GM06990 (cell line): ENCODE data around the gene MTERF4.

Source experiments
- DNase-seq: peaks from one replicate; pipeline ENCODE4 v3.0.0-alpha.2; 2011; ENCODE audit not compliant: insufficient read length; ENCODE audit errors: extremely low read depth
- H3K27me3 ChIP-seq: replicated peaks from 2 replicates; pipeline ENCODE4 v1.6.0; 2011; ENCODE audit warnings: low read length; ENCODE audit not compliant: control insufficient read depth, insufficient read depth
- H3K36me3 ChIP-seq: 2 replicates; pipeline ENCODE4 v1.5.1; 2011; ENCODE audit warnings: low read length; ENCODE audit not compliant: control insufficient read depth, insufficient read depth
- H3K4me3 ChIP-seq: replicated peaks from 2 replicates; pipeline ENCODE4 v1.5.1; 2011; ENCODE audit warnings: low read depth, mild to moderate bottlenecking, control low read depth, low read length
- TF ChIP-seq, protein P1 (sequence below): IDR thresholded peaks from 2 replicates; pipeline ENCODE4 v1.5.1; 2011; ENCODE audit warnings: low read length, control low read depth, mild to moderate bottlenecking, inconsistent platforms; ENCODE audit not compliant: insufficient read depth, poor library complexity, severe bottlenecking

The MTERF4 gene

DNA sequence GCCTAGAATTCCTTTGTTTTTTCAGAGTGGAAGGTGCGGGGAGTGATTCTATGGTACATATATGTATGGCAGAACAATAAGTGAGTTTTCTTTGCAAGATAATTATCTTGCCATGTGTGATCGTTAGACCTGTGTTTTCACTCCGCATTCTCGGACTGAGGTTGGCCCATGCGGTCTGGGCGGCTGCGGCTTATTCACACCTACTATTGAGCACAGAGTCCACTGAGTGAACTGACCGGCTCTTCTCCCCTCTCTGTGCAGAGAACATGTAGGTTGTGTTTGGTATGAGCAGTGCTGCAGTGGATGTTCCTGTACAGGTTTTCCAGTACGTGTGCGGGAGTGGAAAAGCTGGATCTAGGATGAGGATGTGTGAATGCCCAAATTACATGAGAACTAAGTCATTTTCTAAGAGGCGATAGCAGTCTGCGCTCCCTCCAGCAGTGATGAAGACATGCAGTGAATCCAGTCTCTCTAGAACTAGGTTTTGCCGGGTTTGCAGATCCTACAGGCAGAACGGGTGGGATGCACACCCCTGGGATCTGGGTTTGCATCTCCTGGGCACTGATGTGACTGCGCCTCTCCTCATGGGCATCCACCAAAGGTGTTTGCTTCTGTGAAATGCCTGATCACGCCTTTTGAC, 27.1 kb downstream of the MTERF4 start:
- no peaks in the 10 kb centered on the region for H3K27me3 ChIP-seq
- H3K4me3 ChIP-seq: no peak overlapping the region
- no peak for DNase-seq
- H3K36me3 ChIP-seq: no peaks in the 10 kb centered on the region; the same call in 1 of the 2 replicates
- TF ChIP-seq, protein P1, sequence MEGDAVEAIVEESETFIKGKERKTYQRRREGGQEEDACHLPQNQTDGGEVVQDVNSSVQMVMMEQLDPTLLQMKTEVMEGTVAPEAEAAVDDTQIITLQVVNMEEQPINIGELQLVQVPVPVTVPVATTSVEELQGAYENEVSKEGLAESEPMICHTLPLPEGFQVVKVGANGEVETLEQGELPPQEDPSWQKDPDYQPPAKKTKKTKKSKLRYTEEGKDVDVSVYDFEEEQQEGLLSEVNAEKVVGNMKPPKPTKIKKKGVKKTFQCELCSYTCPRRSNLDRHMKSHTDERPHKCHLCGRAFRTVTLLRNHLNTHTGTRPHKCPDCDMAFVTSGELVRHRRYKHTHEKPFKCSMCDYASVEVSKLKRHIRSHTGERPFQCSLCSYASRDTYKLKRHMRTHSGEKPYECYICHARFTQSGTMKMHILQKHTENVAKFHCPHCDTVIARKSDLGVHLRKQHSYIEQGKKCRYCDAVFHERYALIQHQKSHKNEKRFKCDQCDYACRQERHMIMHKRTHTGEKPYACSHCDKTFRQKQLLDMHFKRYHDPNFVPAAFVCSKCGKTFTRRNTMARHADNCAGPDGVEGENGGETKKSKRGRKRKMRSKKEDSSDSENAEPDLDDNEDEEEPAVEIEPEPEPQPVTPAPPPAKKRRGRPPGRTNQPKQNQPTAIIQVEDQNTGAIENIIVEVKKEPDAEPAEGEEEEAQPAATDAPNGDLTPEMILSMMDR: no peak

DNA sequence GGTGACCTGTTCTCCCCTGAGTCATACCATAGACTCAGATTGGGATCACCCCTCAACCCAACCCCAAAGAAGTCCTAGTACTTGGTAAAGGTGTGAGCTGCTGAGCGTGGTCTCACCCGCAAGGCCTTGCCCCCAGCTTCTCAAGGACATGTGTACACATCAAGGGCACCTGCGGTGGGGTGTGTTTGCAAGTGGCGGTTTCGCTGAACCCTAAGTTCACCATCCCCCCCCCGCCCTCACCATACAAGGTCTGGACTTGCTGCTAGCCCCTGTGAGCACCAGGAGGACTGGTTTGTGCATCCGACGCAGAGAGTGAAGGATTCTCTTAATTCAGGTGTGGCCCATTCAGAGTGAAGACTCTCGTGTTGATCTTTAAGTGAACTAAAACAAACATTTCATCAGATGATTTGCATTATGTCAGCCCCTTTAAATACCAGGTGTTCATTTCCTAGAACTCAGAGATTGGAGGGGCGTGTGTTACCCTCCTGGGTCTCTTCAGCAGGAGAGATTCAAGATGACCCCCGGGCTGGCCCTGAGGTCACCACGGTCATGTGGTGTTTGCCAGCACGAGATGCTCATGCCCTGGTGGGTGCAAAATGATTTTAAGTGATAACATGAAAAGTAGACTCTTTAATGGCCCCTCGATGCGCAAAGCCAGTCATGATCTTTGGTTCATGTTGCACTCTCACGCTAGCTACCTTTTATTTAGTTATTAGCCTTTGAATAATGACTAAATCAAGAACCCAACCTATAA, 27.8 kb downstream of the MTERF4 start:
- H3K4me3 ChIP-seq: no peak overlapping the region
- no peaks in the 10 kb centered on the region; the same call in 1 of the 2 replicates for H3K36me3 ChIP-seq
- TF ChIP-seq, protein P1: no peak
- no peaks in the 10 kb centered on the region for H3K27me3 ChIP-seq
- DNase-seq: no peak

DNA sequence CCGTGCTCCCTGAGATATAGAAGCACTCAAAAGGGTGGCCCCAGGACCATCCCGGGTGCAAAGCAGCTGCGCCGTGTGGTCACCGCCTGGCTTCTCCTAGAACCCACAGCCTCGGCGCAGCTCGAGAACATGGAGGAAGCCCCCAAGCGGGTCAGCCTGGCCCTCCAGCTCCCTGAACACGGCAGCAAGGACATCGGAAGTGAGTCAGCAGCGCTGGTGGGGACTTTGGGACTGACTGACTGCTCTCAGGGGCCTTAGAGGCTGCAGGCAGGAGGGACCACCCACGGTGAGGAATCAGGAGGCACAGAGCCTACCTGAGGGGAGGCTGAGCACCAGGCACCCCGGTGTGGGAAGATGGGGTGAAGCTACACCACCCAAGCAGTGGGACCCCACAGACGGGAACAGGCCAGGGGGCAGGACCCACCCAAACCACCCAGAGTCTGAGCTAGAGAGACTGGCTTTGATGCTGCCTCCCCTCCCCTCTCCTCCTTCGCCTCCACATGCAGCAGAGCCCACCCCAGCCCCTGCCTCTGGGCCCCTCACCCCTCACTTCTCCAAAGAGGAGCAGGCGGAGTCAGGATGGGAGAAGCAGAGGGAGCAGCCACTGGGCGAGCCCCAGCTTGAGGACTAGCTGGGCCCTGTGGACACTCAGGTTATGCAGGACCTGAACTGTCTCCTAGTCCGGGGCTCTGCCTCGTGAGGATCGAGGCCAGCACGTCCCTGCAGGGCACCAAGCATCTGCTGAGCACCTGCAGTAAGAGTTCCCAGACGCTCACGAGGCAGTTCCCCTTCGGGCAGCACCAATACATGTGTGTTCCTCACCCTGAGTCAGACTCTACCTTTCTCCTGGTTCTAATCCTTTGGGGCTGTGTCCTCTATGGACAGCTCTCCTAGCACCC, 28.7 kb downstream of the MTERF4 start:
- Histone ChIP-seq H3K36me3 (no peaks in the 10 kb centered on the region; the same call in 1 of the 2 replicates), H3K27me3 (no peaks in the 10 kb centered on the region), H3K4me3 (no peak overlapping the region)
- DNase-seq: no peak
- TF ChIP-seq, protein P1: no peak

DNA sequence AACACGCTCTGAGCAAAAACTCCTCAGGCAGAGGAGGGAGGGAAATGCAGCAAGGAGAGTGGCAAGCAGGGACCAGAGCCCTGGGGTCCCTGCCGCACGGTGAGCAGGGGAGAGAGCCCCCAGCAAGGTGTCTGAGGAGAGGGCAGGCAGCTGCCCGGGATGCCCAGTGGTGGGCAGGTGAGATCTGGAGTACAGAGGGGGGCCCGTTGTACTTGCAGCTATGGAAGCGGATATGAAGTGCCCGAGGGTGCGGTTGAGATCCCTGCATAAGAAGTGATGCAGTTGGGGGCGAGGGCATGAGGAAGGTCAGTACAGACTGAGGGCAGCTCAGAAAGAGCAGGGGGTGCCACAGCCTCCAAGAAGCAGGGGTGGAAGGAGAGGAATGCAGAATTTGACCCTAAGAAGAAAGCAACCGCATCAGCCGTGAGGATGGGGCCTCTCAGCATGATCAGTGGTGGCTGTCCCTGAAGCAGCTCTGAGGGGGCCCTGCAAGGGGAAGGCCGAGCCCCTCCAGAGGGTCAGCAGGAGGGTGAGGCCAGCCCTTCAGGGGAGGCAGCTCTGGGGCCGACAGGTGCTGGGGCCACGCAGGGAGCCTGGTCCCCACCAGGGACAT, 29.4 kb downstream of the MTERF4 start:
- no peaks in the 10 kb centered on the region for H3K27me3 ChIP-seq
- DNase-seq: no peak
- no peaks in the 10 kb centered on the region; the same call in 1 of the 2 replicates for H3K36me3 ChIP-seq
- no peak overlapping the region for H3K4me3 ChIP-seq
- TF ChIP-seq, protein P1: no peak

DNA sequence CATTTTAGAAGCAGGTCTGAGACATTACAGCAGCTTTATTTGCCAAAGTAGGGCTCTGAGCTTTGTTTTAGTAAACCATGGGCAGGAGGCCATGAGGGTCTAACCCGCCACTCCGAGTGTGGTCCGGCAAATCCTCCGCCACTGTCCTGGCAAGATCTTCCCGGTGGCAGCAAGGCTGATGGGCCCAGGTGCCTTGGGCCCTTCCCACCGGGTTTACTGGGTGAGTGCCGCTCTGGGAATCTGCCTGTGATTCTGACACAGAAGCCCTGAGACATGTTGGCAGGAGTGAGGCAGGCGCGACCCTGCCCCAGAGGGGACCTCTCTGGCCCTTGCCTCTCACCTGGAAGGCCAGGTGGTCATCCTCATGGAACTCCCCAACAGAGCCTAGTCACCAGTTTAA, 29.9 kb downstream of the MTERF4 start:
- Histone ChIP-seq H3K36me3 (no peaks in the 10 kb centered on the region; the same call in 1 of the 2 replicates), H3K27me3 (no peaks in the 10 kb centered on the region), H3K4me3 (no peak overlapping the region)
- DNase-seq: no peak
- TF ChIP-seq, protein P1: no peak
